Lung (tissue), 12 donors: Measurements from ENCODE around the gene PRKAR1A. TPM values are rescaled to one million over a fixed set of nuclear protein-coding genes. Genes with fewer than 3 reads are reported as not detected.

Experiments
- ATAC-seq: fragments of 200-7000 bp; cut with Tn5 transposase; one replicate; pipeline ENCODE4 v1.9.1; 2020; ENCODE audit warnings: moderate number of reproducible peaks; ENCODE audit not compliant: insufficient read depth, low FRiP score
- DNase-seq, 3 donors: peaks; one replicate each; pipeline ENCODE4 v3.0.0-alpha.2; 2013 to 2017
- H3K27ac ChIP-seq, 2 donors: one replicate each; pipeline ENCODE4 v1.5.1; 2013; ENCODE audit warnings: mild to moderate bottlenecking in 2 of 2, moderate library complexity in 2 of 2, control low read depth in 1 of 2, inconsistent platforms in 1 of 2, low read depth in 1 of 2, low read length in 1 of 2
- H3K27me3 ChIP-seq, 3 donors: one replicate each; pipeline ENCODE4 v1.5.1; 2013; ENCODE audit warnings: low read length in 2 of 3; ENCODE audit not compliant: control insufficient read depth in 3 of 3, insufficient read depth in 3 of 3
- H3K36me3 ChIP-seq, 4 donors: one replicate each; pipeline ENCODE4 v1.5.1; 2013; ENCODE audit warnings: low read length in 4 of 4, mild to moderate bottlenecking in 1 of 4, moderate library complexity in 1 of 4; ENCODE audit not compliant: control insufficient read depth in 4 of 4, insufficient read depth in 4 of 4
- H3K4me1 ChIP-seq, 5 donors: one replicate each; pipeline ENCODE4 v1.5.1; 2013; ENCODE audit warnings: low read length in 5 of 5, mild to moderate bottlenecking in 2 of 5, moderate library complexity in 1 of 5; ENCODE audit not compliant: control insufficient read depth in 5 of 5, insufficient read depth in 5 of 5
- H3K4me3 ChIP-seq: one replicate; pipeline ENCODE4 v1.5.1; 2013; ENCODE audit warnings: mild to moderate bottlenecking, control low read depth, moderate library complexity
- H3K9ac ChIP-seq, 2 donors: one replicate each; pipeline ENCODE4 v1.5.1; 2013; ENCODE audit warnings: low read length in 2 of 2, control low read depth in 1 of 2; ENCODE audit not compliant: insufficient read depth in 1 of 2
- H3K9me3 ChIP-seq, 4 donors: one replicate each; pipeline ENCODE4 v1.5.1; 2013; ENCODE audit warnings: low read length in 3 of 4, mild to moderate bottlenecking in 1 of 4, moderate library complexity in 1 of 4; ENCODE audit not compliant: control insufficient read depth in 4 of 4, insufficient read depth in 3 of 4
- WGBS, 2 donors: extraction: QIAGEN DNeasy Blood & Tissue Kit; methylation state at CpG; one replicate each; pipeline ENCODE4 v1.1.7; 2013; 5-methylcytosine and 5-hydroxymethylcytosine counted together
- polyA plus RNA-seq, 2 donors: library from polyadenylated mRNA; stranded (reverse); fragments of 200-250 nt; gene quantifications; one replicate each; pipeline ENCODE4 v1.2.1, GENCODE V29; 2013
- total RNA-seq, 2 donors: library from RNA; depleted of rRNA in 1 of 2; stranded (reverse); fragments of >200 nt in 1 of 2; gene quantifications; one replicate each; pipeline ENCODE4 v1.2.1, GENCODE V29; 2014 to 2021
- TF ChIP-seq, protein P1 (sequence below): IDR thresholded peaks from 2 replicates; pipeline ENCODE4 v1.5.1; 2012; ENCODE audit warnings: mild to moderate bottlenecking; ENCODE audit errors: control extremely low read depth, extremely low read depth
- donor health status: control.
- donor health status: control.
- donor health status: Bipolar disorder and iron deficiency.
- donor health status: healthy.
- donor health status: DM: yes; HTN: yes; CAD: no.

Gene PRKAR1A
- total and polyA plus RNA-seq, 4 donors, result 74.0 to 422 (median 265) TPM

DNA sequence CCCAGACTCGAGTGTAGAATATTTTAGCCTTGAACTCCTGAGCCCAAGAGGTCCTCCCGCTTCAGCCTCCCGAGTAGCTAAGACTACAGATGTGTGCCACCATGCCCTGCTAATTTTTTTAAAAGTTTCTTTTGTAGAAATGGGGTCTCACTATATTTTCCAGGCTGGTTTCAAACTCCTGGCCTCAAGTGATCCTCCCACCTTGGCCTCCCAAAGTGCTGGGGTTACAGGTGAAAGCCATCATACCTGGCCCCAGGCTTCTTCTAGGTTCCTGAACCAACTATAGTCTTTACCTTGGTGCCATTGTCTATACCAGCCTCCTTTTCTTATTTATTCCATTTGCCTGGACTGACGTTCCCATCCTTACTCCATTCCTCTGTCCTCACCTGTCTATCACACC is 17.1 kb upstream of the PRKAR1A start:
- Histone ChIP-seq H3K27me3 (no peaks in the 10 kb centered on the region), H3K27ac (no peak overlapping the region), H3K4me3 (no peak overlapping the region), H3K4me1 (peaks cover 0 to 20% (median 5%) of the 10 kb centered on the region in 5 donors), H3K36me3 (no peaks in the 10 kb centered on the region), H3K9ac (no peak overlapping the region), H3K9me3 (no peaks in the 10 kb centered on the region)
- no peak for DNase-seq
- no peak for ATAC-seq
- WGBS, 2 donors, result 92 to 98% methylated on average over 4 of the region's 4 CpGs
- TF ChIP-seq, protein P1, sequence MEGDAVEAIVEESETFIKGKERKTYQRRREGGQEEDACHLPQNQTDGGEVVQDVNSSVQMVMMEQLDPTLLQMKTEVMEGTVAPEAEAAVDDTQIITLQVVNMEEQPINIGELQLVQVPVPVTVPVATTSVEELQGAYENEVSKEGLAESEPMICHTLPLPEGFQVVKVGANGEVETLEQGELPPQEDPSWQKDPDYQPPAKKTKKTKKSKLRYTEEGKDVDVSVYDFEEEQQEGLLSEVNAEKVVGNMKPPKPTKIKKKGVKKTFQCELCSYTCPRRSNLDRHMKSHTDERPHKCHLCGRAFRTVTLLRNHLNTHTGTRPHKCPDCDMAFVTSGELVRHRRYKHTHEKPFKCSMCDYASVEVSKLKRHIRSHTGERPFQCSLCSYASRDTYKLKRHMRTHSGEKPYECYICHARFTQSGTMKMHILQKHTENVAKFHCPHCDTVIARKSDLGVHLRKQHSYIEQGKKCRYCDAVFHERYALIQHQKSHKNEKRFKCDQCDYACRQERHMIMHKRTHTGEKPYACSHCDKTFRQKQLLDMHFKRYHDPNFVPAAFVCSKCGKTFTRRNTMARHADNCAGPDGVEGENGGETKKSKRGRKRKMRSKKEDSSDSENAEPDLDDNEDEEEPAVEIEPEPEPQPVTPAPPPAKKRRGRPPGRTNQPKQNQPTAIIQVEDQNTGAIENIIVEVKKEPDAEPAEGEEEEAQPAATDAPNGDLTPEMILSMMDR, result no peak

- Histone ChIP-seq H3K27me3 (no peaks in the 10 kb centered on the region), H3K9me3 (no peaks in the 10 kb centered on the region), H3K36me3 (no peaks in the 10 kb centered on the region), H3K4me3 (no peak overlapping the region), H3K4me1 (peaks cover 0 to 8% (median 0%) of the 10 kb centered on the region in 5 donors), H3K27ac (peak overlapping the region; percentile 40 to 55), H3K9ac (no peak overlapping the region)
- TF ChIP-seq, protein P1, result no peak
- WGBS, 2 donors, result 0 to 6% methylated on average over 3 of the region's 3 CpGs
- DNase-seq (peak in 1 of 3 donors; percentile 42), ATAC-seq (peak; percentile 24)
These were observed 14.3 kb upstream of the PRKAR1A start for GRCh38 chr17:68497885-68498319.

DNA sequence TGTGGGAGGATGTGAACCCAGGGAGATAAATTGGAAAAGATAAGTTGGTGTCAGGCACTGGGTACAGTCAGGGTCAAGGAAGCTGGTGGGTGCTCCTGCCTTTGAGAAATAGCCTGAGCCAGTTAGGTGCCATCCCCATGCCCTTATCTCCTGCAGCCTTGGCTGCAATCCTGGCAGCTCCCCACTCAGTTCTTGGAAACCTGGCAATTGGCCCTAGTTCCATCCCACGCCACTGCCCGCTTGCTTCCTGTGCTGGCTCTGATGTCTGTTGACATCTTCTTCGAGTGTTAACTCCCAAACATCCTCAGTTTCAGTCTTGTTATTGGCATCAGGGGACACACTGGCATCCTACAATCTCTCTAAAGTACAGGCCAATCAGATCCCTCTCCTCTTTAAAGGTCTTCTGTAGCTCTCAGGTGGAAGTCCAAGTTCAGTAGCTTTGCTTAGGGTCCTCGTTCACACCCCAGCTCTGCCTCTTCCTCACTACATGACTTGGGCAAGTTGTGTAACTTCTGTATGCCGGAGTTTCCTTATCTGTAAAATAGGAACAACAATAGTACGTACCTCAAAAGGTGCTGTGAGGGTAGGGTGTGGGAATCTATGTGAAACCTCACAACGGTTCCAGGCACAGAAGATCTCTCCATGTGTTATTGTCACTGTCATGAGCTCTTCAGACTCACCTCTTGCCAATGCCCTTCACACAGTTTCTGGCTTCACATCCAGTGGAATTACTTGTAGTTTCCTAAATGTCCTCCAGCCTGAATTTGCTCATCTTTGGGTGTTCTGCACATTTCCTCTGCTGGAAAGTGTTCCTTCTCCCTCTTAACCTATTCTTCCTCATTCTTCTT is 13.5 kb upstream of the PRKAR1A start:
- TF ChIP-seq, protein P1, result no peak
- H3K9ac ChIP-seq, result no peak overlapping the region
- ATAC-seq (peak; percentile 50), DNase-seq (no peak)
- no peak overlapping the region for H3K4me3 ChIP-seq
- peak overlapping the region; percentile 69 to 77 for H3K27ac ChIP-seq
- H3K9me3 ChIP-seq, result no peaks in the 10 kb centered on the region
- H3K27me3 ChIP-seq, result no peaks in the 10 kb centered on the region
- peaks cover 0 to 5% (median 0%) of the 10 kb centered on the region in 5 donors for H3K4me1 ChIP-seq
- no peaks in the 10 kb centered on the region for H3K36me3 ChIP-seq
- WGBS, 2 donors, result 7 to 18% methylated on average over 7 of the region's 7 CpGs
